Progenitor cell of endocrine pancreas (in vitro differentiated cells): ENCODE measurements around the gene ASAP3. TPM values are rescaled to one million over a fixed set of nuclear protein-coding genes. Genes with fewer than 3 reads are reported as not detected.

ENCODE experiments used
- DNase-seq: peaks from one replicate; pipeline ENCODE4 v3.0.0; 2021; ENCODE audit warnings: low spot score; ENCODE audit not compliant: unreplicated experiment
- H3K27ac Mint-ChIP-seq: 2 replicates; pipeline ENCODE4 v1.8.0; 2021; ENCODE audit warnings: mild to moderate bottlenecking, moderate library complexity, mixed read lengths
- H3K27me3 Mint-ChIP-seq: 2 replicates; pipeline ENCODE4 v1.8.0; 2021; ENCODE audit warnings: mixed read lengths
- H3K36me3 Mint-ChIP-seq: 2 replicates; pipeline ENCODE4 v1.8.0; 2022; ENCODE audit warnings: mixed read lengths; ENCODE audit not compliant: insufficient read depth
- H3K4me1 Mint-ChIP-seq: 2 replicates; pipeline ENCODE4 v1.8.0; 2021; ENCODE audit warnings: low read depth, mixed read lengths
- H3K4me3 Mint-ChIP-seq: 2 replicates; pipeline ENCODE4 v1.8.0; 2021; ENCODE audit warnings: low read depth, mild to moderate bottlenecking, moderate library complexity, mixed read lengths
- H3K9me3 Mint-ChIP-seq: 2 replicates; pipeline ENCODE4 v1.8.0; 2021; ENCODE audit warnings: low read depth, mixed read lengths
- CTCF ChIP-seq: fragments of 200-600 bp; sonication (generic); IDR thresholded peaks from one replicate; pipeline ENCODE4 v1.5.0; 2021; ENCODE audit warnings: antibody characterized with exemption, mild to moderate bottlenecking; ENCODE audit not compliant: unreplicated experiment
- total RNA-seq: library from RNA; stranded (reverse); gene quantifications from 2 replicates; pipeline ENCODE4 v1.2.1, GENCODE V29; 2021

Gene ASAP3
- total RNA-seq, 1 donor from 2014 or later: 67.8 TPM

DNA sequence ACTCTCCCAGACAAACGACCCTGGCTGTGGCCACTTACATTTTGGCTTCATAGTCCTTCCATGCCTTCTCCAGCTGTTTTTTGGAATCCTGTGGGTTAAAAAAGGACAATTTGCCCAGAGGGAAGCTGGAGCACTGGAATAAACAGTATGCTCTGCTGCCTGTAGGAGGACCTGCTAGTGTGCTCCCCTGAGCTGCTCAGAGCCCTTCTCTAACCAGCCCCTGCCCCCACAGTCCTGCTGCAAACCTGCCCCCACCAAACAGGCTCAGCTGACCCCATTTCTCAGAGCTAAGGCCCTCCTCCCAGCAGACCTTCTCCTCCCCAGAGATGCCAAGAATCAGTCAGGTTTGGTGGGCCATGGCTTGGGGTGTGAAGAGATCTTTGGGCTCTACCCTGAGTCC, 32.5 kb downstream of the ASAP3 start:
- H3K36me3 Mint-ChIP-seq: peaks cover 3% of the 10 kb centered on the region
- H3K4me3 Mint-ChIP-seq: no peak overlapping the region

GRCh38 chr1:23450894-23451293, 33.1 kb downstream of the ASAP3 start:
- no peak for TF ChIP-seq CTCF
- Mint-ChIP-seq H3K4me1 (no peaks in the 10 kb centered on the region), H3K4me3 (no peak overlapping the region), H3K27me3 (no peaks in the 10 kb centered on the region), H3K9me3 (no peaks in the 10 kb centered on the region), H3K36me3 (peaks cover 3% of the 10 kb centered on the region), H3K27ac (no peak overlapping the region)
- DNase-seq: no peak

More for the DNA sequence above, 32.5 kb downstream of the ASAP3 start:
- no peak for DNase-seq
- H3K9me3 Mint-ChIP-seq: no peaks in the 10 kb centered on the region
- H3K4me1 Mint-ChIP-seq: no peaks in the 10 kb centered on the region
- no peaks in the 10 kb centered on the region for H3K27me3 Mint-ChIP-seq
- H3K27ac Mint-ChIP-seq: no peak overlapping the region
- no peak for TF ChIP-seq CTCF

DNA sequence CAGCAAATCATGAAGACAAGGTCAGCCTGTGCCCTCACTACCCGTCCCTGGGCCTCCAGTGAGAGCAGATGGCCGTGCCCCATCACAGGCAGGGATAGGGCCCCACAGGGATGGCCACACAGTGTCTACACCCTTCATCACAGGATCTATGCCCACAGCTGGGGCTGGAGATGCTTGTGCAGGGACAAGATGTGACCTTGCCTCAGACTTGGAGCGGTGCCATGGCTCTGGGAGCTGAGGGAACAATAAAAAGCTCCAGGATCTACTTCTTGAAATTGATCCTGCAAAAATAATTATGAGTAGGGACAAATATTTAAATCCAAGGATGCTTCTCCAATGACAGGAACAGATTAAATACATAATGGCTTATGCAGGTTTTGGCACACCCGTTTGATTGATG, 34.0 kb downstream of the ASAP3 start:
- no peak for DNase-seq
- Mint-ChIP-seq H3K9me3 (no peaks in the 10 kb centered on the region), H3K27ac (no peak overlapping the region), H3K27me3 (no peaks in the 10 kb centered on the region), H3K36me3 (peaks cover 1% of the 10 kb centered on the region), H3K4me1 (no peaks in the 10 kb centered on the region), H3K4me3 (no peak overlapping the region)
- TF ChIP-seq CTCF: no peak

DNA sequence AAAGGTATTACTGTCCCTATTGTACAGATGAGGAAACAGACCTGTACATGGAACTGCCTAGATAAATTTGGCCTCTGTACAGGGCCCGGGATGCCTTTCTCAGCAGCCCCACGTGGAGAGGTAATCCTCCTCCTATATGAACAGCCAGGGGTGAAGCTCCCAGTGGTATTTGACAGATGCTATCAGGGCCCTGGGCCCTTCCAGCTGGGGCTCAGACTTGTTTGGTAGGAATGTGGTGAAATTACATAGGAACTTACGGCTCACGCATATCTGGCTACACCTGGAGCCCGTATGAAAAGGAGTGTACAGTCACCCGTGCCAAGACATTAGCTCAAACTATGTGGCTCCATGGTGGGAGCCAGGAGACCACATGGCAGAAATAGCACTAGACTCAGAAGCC, 34.7 kb downstream of the ASAP3 start:
- TF ChIP-seq CTCF: no peak
- no peaks in the 10 kb centered on the region for H3K27me3 Mint-ChIP-seq
- no peak overlapping the region for H3K27ac Mint-ChIP-seq
- no peaks in the 10 kb centered on the region for H3K4me1 Mint-ChIP-seq
- no peak overlapping the region for H3K4me3 Mint-ChIP-seq
- peaks cover 1% of the 10 kb centered on the region for H3K36me3 Mint-ChIP-seq
- DNase-seq: no peak
- H3K9me3 Mint-ChIP-seq: no peaks in the 10 kb centered on the region

- Mint-ChIP-seq H3K27me3 (no peaks in the 10 kb centered on the region), H3K4me1 (no peaks in the 10 kb centered on the region), H3K36me3 (peaks cover 2% of the 10 kb centered on the region), H3K9me3 (no peaks in the 10 kb centered on the region), H3K27ac (no peak overlapping the region), H3K4me3 (no peak overlapping the region)
- no peak for DNase-seq
- no peak for TF ChIP-seq CTCF
These were observed 35.1 kb downstream of the ASAP3 start for GRCh38 chr1:23448846-23449245.
